Left renal pelvis (tissue), 4 donors: Measurements from ENCODE around the gene CENPX. TPM values are rescaled to one million over a fixed set of nuclear protein-coding genes. Genes with fewer than 3 reads are reported as not detected.

Experiments used
- DNase-seq, 4 donors: peaks; one replicate each; pipeline ENCODE4 v3.0.0-alpha.2; 2013; ENCODE audit warnings: low read depth in 4 of 4, low spot score in 3 of 4
- polyA plus RNA-seq, 4 donors: library from polyadenylated mRNA; unstranded; fragments of 120-200 nt; gene quantifications; one replicate each; pipeline ENCODE4 v1.2.1, GENCODE V29; 2013; ENCODE audit not compliant: insufficient read length in 4 of 4

The CENPX gene
- polyA plus RNA-seq, 4 donors: 32.0 to 50.3 (median 34.4) TPM

GRCh38 chr17:82014432-82014831, 8.2 kb downstream of the CENPX start:
- DNase-seq: no peak

GRCh38 chr17:82013772-82014321, 8.8 kb downstream of the CENPX start:
- DNase-seq: no peak

GRCh38 chr17:82013341-82013740, 9.3 kb downstream of the CENPX start:
- DNase-seq: no peak

DNA sequence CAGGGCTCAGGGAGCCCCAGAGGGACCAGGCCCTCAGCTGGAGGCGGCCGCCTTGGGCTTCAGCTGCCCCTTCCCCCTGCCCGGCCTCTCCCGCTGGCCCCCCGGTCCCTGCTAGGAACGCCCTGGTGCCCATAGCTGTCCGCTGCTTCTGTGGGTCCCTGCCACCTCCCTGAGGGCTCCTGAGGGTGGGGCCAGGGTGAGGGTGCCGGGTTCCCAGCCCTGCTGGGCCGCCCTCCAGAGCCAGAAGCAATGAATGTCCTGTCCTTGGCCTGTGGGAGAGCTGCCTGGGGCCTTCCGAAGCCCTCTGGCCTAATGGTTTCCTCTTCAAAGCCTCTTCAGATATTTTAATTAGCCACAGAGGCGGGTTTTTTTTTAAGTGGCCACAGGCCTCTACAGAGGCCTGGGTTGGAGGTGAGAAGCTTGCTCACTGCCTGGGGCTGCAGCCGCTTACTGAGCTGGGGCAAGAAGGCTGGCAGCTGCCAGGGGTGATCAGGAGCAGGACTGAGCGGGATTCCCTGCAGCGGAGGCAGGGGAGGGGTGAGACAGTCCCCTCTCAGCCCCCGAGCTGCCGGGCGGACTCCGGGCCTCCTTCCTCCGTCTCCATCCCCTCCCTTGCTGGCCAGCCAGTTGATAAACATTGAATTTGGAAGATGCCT, 9.9 kb downstream of the CENPX start:
- DNase-seq: no peak

GRCh38 chr17:82012261-82012639, 10.4 kb downstream of the CENPX start:
- no peak for DNase-seq

GRCh38 chr17:82011617-82012187, 11.0 kb downstream of the CENPX start:
- DNase-seq: no peak

DNA sequence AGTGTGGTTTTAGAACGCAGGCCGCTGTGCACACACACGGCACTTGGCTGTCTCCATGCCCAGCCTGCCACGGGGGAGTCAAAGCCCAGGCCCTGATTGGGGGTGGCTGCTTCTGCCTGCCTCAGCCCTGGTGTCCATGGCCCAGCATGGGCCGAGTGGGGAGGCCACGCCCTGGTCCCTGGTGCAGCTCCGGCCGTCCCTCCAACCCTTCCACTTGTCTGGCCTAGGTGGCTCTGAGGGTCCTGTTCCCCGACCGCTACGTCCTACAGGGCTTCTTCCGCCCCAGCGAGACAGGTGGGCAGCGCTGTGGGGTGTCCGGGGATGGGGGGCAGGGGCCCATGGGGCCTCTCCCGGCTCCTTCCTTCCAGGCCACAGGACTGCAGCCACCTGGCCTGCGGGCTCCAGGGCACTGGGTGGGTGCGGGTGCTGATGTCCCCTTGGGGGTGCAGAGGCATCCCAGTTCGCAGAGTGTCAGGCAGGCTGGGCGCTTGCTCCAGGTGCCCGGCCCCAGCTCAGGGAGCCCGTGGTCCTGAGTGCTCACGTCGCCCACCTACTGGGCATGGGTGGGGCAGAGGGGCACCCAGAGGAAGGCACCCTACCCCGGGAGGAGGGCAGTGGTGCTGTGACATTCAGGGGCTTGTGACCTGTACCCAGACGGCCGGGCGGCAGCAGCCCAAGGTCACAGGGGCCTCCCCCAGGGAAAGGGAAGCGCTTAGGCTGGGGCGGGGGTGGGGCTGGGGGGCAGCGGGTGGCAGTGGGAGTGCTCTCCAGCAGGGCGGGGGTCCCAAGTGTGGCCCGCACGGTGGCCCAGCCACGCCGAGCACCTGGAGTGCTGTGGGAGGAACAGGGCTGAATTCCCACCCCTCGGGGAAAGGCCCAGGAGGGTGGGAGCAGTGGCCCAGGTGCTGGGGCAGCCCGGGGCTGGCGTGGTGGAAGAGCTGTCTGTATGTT, 11.8 kb downstream of the CENPX start:
- DNase-seq: no peak

DNA sequence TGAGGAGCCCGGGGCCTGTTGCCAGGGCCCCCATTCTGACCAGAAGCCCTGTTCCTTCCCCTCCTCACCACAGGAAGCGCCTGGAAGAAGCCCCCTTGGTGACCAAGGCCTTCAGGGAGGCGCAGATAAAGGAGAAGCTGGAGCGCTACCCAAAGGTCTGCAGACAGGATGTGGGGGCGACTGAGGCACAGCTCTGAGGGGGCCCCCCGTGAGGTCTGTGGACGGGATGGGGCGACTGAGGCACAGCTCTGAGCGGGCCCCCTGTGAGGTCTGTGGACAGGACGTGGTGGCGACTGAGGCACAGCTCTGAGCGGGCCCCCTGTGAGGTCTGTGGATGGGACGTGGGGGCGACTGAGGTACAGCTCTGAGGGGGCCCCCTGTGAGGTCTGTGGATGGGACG, 13.3 kb downstream of the CENPX start:
- no peak for DNase-seq

DNA sequence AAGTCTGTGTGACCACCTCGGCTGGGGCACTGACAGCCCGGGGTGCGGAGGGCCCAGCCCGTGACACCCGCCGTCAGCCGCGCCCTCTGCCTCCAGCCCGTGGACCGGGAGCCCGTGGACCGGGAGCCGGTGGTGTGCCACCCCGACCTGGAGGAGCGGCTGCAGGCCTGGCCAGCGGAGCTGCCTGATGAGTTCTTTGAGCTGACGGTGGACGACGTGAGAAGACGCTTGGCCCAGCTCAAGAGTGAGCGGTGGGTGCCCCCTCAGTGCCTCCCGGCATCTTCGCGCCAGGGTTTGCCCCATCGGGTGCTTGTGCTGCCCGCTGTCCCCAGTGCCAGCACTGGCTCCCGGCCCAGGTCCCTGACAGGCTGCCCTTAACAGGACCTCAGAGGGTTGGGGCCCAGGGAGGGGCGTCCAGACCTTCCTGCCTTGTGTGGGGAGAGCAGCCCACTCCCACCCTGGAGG, 13.7 kb downstream of the CENPX start:
- DNase-seq: no peak

GRCh38 chr17:82008258-82008940, 14.3 kb downstream of the CENPX start:
- no peak for DNase-seq

- no peak for DNase-seq
These were observed 15.0 kb downstream of the CENPX start for GRCh38 chr17:82007495-82008257.

DNA sequence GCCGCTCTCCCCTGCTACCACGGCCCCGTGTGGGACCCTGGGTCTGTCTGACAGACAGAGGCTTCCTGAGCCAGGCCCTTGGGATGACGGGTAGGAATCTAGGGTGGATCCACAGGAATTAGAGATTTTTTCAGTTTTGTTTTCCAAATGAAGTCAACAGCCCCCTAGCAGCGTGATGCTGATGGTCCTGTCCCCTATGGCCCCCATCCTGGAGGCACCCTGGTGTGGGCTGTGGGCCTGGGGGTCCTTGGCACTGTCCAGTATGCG, 15.5 kb downstream of the CENPX start:
- no peak for DNase-seq

DNA sequence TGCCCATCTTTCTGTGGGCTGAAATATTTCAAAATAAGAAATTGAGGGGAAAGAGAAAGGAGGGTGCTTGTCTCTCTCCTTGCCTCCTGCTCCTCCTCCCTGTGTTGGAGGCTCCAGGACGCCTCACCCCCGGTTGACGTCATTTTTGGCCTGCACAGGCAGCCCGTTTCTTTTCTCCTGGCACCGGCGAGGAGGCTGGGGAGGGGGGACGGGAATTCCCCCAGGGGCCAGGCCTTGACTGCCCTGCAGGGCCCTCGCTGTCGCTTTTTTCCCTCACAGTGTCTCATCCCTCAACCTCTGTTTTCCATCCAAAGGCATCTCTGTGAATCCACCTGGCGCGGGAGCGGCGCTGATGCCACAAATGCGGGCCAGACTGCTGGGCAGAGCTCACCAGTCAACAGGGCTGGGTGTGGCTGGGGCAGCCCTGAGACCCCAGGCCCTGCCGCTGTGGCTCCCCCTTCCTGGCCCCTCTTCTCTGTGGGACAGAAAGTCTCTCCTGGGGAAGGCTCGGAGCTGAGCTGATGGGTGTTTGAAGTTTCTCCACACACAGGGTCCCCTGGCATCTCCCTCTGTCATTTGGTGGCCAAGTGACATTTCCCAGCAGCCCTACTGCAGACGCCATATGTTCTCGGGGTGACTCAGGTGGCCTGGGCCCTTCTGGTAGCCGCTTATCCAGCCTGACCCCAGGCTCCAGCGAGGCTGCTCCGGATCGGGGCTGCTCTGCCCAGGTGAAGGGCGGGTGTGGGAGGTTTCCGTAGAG, 16.0 kb downstream of the CENPX start:
- no peak for DNase-seq

DNA sequence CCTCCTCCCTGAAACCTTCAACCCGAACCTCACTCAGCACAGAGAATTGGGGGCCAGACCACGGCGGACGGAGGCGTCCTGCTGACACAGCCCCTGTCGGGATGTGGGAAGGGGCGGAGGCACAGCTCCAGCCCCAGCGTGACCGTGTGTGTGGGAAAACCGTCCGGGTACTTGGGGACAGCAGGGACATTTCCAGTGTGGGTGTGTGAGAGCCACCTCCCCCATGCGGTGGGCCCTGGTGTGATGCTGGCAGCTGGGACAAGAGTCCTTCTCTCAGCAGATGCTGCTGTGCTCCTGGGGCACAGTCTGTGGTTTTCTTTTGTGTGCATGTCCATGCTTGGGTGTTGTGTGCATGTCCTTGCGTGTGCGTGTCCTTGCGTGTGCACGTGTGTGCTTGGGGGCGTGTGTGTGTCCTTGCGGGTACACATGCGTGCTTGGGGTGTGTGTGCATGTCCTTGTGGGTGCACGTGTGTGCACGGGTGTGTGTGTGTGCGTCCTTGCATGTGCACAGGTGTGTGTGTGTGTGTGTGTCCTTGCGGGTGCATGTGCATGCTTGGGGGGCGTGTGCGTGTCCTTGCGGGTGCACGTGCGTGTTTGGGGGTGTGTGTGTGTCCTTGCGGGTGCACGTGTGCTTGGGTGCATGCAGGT, 16.9 kb downstream of the CENPX start:
- no peak for DNase-seq

DNA sequence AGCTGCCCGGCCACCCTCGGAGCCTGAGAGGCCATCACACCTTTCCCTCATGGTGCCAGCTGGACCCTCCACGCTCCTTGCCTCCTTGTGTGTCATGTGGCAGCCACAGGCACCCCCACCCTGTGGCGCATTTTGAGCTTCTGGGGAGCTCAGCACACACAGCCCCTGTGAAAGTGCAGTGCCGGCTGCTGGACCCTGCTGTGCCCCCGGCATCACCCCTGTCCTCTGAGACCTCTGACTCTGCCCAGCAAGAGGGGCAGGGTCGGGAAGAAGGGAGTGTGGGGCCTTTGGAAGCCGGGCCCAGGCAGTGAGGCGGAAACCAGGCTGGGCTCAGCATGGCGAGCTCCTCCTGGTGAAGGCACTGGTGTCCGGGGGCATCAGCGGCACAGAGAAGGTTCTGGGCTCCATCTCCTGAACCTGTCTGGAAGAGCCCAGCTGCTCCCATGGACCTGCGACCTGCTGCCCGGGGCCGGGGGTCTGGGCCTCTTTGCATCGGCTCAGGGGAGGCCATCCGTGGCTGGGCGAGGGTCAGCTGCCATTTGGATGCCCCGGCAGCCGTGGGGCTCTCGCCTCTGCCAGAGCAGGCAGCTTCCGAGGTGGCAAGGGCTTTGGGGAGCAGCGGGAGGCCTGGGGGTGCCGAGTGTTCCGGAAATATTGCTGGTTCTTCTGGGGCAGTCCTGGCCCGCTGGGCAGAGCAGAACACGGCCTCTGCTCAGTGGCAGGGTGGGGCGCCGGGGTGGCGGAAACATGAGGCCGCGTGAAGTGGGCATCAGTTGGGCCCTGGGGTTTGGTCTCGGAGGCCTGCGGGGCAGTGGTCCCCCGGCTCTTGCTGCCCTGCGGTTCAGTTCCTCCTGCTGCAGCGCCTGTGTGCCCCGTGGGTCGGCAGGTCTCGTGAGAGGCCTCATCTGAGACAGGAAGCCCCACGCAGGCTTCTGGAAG, 17.9 kb downstream of the CENPX start:
- no peak for DNase-seq

DNA sequence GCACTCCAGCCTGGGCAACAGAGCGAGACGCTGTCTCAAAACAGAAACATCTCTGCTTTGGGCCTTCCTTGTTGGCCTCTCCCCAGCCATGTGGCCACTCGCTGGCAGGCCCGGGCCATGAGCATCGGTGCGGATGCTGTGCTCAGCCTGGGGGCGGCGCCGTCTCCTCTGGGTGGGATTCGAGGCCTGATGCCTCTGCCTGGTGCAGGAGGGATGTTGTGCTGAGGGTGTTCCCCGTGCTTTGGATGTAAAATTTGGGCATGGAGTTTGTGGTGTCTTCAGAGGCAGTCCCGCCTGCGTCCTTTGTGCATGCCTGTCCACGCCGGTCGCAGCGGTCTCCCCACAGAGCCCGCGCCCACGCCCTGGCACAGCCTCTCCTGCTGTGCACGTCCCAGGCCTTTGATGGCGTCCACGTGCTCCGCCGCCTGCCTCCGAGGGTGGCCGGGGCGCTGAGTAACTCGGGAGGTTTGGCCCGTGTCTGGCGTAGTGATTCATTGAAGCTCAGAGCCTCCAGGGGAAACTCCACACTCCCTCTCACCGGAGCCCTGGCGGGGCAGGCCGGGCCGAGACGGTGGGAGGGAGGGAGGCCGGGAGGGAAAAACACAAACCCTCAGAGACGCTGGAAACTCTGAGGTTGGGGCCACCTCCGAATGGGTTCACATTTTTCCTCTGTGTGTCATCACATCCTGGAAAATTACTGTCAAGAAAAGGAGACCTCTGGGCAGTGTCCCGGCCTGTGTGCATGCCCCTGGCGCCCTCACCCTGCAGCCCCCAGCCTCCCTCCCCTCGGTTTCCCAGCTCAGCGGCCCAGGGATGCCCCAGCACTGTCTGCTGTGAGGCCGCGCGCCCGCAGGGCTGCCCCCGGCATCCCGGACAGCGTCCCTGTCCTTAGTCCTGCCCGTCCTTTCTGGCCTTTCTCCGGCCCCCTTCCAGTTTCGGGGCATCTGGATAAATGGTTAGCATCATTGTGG, 19.0 kb downstream of the CENPX start:
- DNase-seq: no peak

- no peak for DNase-seq
These were observed 21.1 kb downstream of the CENPX start for GRCh38 chr17:82001571-82002056.
